Measurements from ENCODE around the gene C1orf159.
"Not testable (repeated sequence)": the region's sequence is repeated elsewhere in the genome, so short reads cannot be mapped to it uniquely, and the experiment has no call there.

Gene C1orf159

GRCh38 chr1:1115786-1116700 lies at the start of gene C1orf159:
Gene C1orf159 (minus strand): TSS chr1:1116089. CDS start chr1:1091543, 24,546 bp downstream.
- peak; percentile 98 for DNase-seq

- DNase-seq, result no peak
These were observed 49.6 kb upstream of the C1orf159 start for GRCh38 chr1:1165485-1165884.

GRCh38 chr1:1164701-1165451 lies 49.0 kb upstream of the C1orf159 start:
- DNase-seq, result no peak

- DNase-seq, result no peak
These were observed 48.4 kb upstream of the C1orf159 start for GRCh38 chr1:1164361-1164700.

GRCh38 chr1:1163538-1164070 lies 47.7 kb upstream of the C1orf159 start:
- DNase-seq, result no peak

GRCh38 chr1:1162597-1163537 lies 47.0 kb upstream of the C1orf159 start:
- peak; percentile 91 for DNase-seq

GRCh38 chr1:1161683-1162079 lies 45.8 kb upstream of the C1orf159 start:
- no peak for DNase-seq

- no peak for DNase-seq
These were observed 45.3 kb upstream of the C1orf159 start for GRCh38 chr1:1161078-1161682.

GRCh38 chr1:1160281-1160930 lies 44.5 kb upstream of the C1orf159 start:
- no peak for DNase-seq

- peak; percentile 21 for DNase-seq
These were observed 42.2 kb upstream of the C1orf159 start for GRCh38 chr1:1157914-1158710.

GRCh38 chr1:1157426-1157913 lies 41.6 kb upstream of the C1orf159 start:
- peak; percentile 66 for DNase-seq

GRCh38 chr1:1157033-1157365 lies 41.1 kb upstream of the C1orf159 start:
- DNase-seq, result no peak

GRCh38 chr1:1156140-1157032 lies 40.5 kb upstream of the C1orf159 start:
- no peak for DNase-seq

- no peak for DNase-seq
These were observed 39.4 kb upstream of the C1orf159 start for GRCh38 chr1:1155258-1155657.

GRCh38 chr1:1153874-1154273 lies 38.0 kb upstream of the C1orf159 start:
- no peak for DNase-seq

GRCh38 chr1:1153215-1153614 lies 37.3 kb upstream of the C1orf159 start:
- not testable (repeated sequence) for DNase-seq

- DNase-seq, result not testable (repeated sequence)
These were observed 36.5 kb upstream of the C1orf159 start for GRCh38 chr1:1152431-1152830.

- DNase-seq, result no peak
These were observed 35.4 kb upstream of the C1orf159 start for GRCh38 chr1:1151306-1151705.

GRCh38 chr1:1150100-1150499 lies 34.2 kb upstream of the C1orf159 start:
- no peak for DNase-seq

- no peak for DNase-seq
These were observed 33.5 kb upstream of the C1orf159 start for GRCh38 chr1:1149416-1149815.

Measured in NCI-H345 (cell line).